PC-3 (cell line): ENCODE results near the gene APH1B.

Experiments
- EZH2phosphoT487 ChIP-seq: fragments of 300-600 bp; sonication (generic); IDR thresholded peaks from 2 replicates; pipeline ENCODE4 v1.6.1; 2018; ENCODE audit warnings: mild to moderate bottlenecking, antibody characterized with exemption, low read length, borderline replicate concordance
- TF ChIP-seq, protein P1 (sequence below): fragments of 300-600 bp; sonication (generic); conservative IDR thresholded peaks from 2 replicates; pipeline ENCODE4 v1.5.1; 2017; ENCODE audit warnings: antibody characterized with exemption, low read depth, mild to moderate bottlenecking, low read length

DNA sequence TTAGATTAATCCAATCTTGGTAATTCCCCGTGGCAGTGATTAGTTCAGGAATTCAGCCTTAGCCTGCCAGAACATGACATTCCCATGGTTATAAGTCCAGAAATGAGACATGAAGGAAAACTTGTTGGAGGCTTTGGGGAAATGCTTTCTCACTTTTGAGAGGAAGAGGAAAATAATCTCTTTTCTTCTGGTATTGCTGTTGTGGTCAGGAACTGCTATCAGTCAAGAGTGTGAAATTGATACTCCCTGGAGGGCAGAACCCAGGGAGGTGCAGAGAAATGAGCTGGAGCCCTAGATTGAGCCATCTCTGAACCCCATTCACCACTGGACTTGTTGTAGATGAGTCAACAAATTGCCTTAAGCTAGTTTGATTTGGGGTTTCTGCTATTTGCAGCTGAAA lies 38.6 kb upstream of the APH1B start:
- TF ChIP-seq, protein P1, sequence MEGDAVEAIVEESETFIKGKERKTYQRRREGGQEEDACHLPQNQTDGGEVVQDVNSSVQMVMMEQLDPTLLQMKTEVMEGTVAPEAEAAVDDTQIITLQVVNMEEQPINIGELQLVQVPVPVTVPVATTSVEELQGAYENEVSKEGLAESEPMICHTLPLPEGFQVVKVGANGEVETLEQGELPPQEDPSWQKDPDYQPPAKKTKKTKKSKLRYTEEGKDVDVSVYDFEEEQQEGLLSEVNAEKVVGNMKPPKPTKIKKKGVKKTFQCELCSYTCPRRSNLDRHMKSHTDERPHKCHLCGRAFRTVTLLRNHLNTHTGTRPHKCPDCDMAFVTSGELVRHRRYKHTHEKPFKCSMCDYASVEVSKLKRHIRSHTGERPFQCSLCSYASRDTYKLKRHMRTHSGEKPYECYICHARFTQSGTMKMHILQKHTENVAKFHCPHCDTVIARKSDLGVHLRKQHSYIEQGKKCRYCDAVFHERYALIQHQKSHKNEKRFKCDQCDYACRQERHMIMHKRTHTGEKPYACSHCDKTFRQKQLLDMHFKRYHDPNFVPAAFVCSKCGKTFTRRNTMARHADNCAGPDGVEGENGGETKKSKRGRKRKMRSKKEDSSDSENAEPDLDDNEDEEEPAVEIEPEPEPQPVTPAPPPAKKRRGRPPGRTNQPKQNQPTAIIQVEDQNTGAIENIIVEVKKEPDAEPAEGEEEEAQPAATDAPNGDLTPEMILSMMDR: no peak
- TF ChIP-seq EZH2phosphoT487: no peak
